Activated naive CD8-positive, alpha-beta T cell treated with anti-CD3 and anti-CD28 coated beads, Interleukin-2, amount 50 U/mL, for 24 hours (primary cell): Measurements from ENCODE around the gene CTU1.

Experiments used
- ATAC-seq: fragments of 150-1000 bp; cut with Tn5 transposase; one replicate; pipeline ENCODE4 v1.10.0; 2021
- DNase-seq: peaks from one replicate; pipeline ENCODE4 v3.0.0; 2021
- H3K27ac Mint-ChIP-seq: one replicate; pipeline ENCODE4 v1.8.0; 2021; ENCODE audit warnings: mild to moderate bottlenecking, mixed read lengths
- H3K27me3 Mint-ChIP-seq: one replicate; pipeline ENCODE4 v1.8.0; 2021; ENCODE audit warnings: mixed read lengths
- H3K36me3 Mint-ChIP-seq: one replicate; pipeline ENCODE4 v1.8.0; 2021; ENCODE audit warnings: low read depth, mixed read lengths
- H3K4me1 Mint-ChIP-seq: one replicate; pipeline ENCODE4 v1.8.0; 2021; ENCODE audit warnings: mixed read lengths
- H3K4me3 Mint-ChIP-seq: one replicate; pipeline ENCODE4 v1.8.0; 2021; ENCODE audit warnings: mild to moderate bottlenecking, moderate library complexity, mixed read lengths
- H3K9me3 Mint-ChIP-seq: one replicate; pipeline ENCODE4 v1.8.0; 2021; ENCODE audit warnings: mixed read lengths

CTU1 gene

DNA sequence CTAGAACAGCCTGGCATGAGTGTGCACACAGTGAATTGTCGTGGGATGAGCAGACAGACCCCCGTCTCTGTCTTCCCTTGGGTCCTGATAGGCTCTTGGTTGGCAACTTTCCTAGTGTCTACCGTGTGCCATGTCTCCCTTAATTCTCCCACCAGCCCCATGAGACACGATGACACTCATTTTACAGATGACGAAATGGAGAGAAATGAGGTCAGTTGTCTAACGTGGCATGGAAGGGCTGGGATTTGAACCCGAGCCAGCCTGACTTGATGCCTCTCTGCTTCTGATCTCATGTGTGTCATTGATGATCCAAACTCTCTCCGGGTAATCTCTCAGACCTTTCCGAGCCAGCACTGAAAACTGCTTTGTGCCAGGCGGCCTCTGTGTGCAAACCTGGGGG, 17.1 kb downstream of the CTU1 start:
- Mint-ChIP-seq H3K4me3 (no peak overlapping the region), H3K9me3 (no peaks in the 10 kb centered on the region), H3K4me1 (no peaks in the 10 kb centered on the region), H3K27ac (no peak overlapping the region), H3K36me3 (peaks cover 2% of the 10 kb centered on the region), H3K27me3 (no peaks in the 10 kb centered on the region)
- no peak for ATAC-seq
- no peak for DNase-seq

DNA sequence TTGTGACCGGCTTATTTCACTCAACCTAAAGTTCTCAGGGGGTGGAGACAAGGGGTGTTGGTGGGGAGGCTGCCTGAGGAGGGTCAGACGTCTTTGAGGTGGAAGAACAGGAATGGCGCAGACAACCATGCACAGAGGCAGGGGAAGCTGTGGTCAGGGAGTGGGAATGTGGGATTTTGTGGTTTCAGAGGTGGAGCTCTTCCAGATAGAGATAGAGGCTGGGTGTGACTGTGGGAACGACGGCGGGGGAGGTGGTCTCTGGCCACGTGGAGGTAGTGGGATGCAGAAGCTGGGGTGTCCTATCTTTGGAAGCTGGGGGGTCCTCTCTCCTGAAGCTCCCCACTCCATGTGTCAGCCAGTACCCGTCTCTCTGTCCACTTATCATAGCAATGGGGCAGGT, 17.7 kb downstream of the CTU1 start:
- H3K4me3 Mint-ChIP-seq: no peak overlapping the region
- H3K36me3 Mint-ChIP-seq: peaks cover 2% of the 10 kb centered on the region
- H3K27me3 Mint-ChIP-seq: no peaks in the 10 kb centered on the region
- DNase-seq: no peak
- ATAC-seq: no peak
- H3K27ac Mint-ChIP-seq: no peak overlapping the region
- H3K4me1 Mint-ChIP-seq: no peaks in the 10 kb centered on the region
- no peaks in the 10 kb centered on the region for H3K9me3 Mint-ChIP-seq

- peaks cover 2% of the 10 kb centered on the region for H3K36me3 Mint-ChIP-seq
- no peak overlapping the region for H3K27ac Mint-ChIP-seq
- ATAC-seq (no peak), DNase-seq (no peak)
- no peaks in the 10 kb centered on the region for H3K4me1 Mint-ChIP-seq
- H3K4me3 Mint-ChIP-seq: no peak overlapping the region
- no peaks in the 10 kb centered on the region for H3K9me3 Mint-ChIP-seq
- H3K27me3 Mint-ChIP-seq: no peaks in the 10 kb centered on the region
These were observed 18.4 kb downstream of the CTU1 start for GRCh38 chr19:51089786-51090185.

DNA sequence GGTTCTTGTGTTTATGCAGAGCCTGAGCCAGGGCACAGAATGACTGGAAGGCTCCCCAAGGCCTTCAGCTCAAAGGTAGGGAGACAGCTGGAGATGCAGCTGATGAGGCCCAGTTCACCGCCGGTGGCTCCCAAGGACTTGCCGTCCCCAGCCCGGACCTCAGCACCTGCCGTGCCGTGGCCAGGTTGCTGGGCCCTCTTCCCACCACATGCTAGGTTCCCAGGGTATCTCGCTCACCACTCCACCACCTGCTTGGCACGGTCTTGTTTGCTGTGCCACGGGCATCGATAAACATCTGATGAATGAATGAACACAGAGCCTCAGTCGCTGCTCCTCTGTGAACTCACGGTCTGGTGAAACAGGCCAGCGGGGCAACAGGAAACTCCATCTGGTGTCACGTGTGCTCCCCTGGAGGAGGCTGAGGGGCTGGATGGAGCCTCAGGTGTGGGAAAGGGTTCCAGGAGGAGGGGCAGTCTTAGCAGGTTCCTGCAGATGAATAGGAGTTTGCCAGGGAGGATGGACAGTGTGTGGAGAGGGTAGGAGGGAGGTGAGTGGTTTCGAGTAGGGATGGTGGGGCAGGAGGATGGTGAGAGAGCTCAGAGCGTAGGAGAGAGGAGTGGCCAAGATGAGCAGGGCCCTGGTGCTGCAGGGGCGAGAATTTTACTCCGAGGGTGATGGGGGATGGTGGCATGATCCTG, 21.9 kb downstream of the CTU1 start:
- Mint-ChIP-seq H3K9me3 (no peaks in the 10 kb centered on the region), H3K27ac (no peak overlapping the region), H3K4me3 (no peak overlapping the region), H3K4me1 (no peaks in the 10 kb centered on the region), H3K27me3 (peaks cover 6% of the 10 kb centered on the region), H3K36me3 (peaks cover 2% of the 10 kb centered on the region)
- DNase-seq (no peak), ATAC-seq (no peak)

DNA sequence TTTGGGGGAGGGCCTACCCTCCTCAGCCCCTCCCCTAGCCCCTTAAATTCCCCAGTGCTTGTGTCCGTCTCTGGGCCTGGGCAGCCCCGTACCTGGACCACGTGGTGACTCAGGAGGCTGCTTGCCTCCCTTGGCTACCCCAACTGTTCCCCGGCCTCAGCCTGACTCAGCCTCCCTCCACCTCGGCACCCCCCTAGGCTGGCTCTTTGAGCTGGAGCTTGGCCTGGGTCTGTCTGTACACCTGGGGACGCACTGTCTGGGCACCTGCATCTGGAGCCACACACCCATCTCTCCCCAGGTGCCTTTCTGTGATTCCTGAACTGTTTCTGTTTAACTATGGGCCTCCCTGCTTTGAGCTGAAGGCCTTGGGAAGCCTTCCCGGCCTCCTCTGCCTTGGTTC, 23.7 kb downstream of the CTU1 start:
- ATAC-seq (no peak), DNase-seq (no peak)
- no peak overlapping the region for H3K4me3 Mint-ChIP-seq
- no peaks in the 10 kb centered on the region for H3K4me1 Mint-ChIP-seq
- peaks cover 6% of the 10 kb centered on the region for H3K27me3 Mint-ChIP-seq
- peaks cover 2% of the 10 kb centered on the region for H3K36me3 Mint-ChIP-seq
- no peaks in the 10 kb centered on the region for H3K9me3 Mint-ChIP-seq
- no peak overlapping the region for H3K27ac Mint-ChIP-seq

- H3K27ac Mint-ChIP-seq: no peak overlapping the region
- no peak overlapping the region for H3K4me3 Mint-ChIP-seq
- peaks cover 2% of the 10 kb centered on the region for H3K36me3 Mint-ChIP-seq
- no peaks in the 10 kb centered on the region for H3K9me3 Mint-ChIP-seq
- no peak for DNase-seq
- H3K4me1 Mint-ChIP-seq: no peaks in the 10 kb centered on the region
- ATAC-seq: no peak
- H3K27me3 Mint-ChIP-seq: peaks cover 6% of the 10 kb centered on the region
These were observed 24.4 kb downstream of the CTU1 start for GRCh38 chr19:51083783-51084182.

DNA sequence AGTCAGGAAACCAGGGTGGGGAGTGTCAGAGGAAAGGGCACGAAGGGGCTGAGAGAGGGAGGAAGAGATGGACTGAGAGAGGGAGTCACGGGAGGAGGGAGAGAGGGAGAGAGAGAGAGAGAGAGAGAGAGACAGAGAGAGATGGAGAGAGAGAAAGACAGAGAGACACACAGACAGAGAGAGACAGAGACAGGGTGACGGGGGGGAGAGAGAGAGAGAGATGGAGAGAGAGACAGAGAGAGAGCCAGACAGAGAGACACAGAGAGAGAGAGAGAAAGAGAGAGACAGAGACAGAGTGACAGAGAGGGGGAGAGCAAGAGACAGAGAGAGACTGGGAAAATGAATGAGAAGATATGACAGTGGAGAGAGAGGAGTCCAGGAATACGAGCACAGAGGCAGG, 25.0 kb downstream of the CTU1 start:
- Mint-ChIP-seq H3K4me3 (no peak overlapping the region), H3K27ac (no peak overlapping the region), H3K27me3 (peaks cover 6% of the 10 kb centered on the region), H3K9me3 (no peaks in the 10 kb centered on the region), H3K36me3 (peaks cover 2% of the 10 kb centered on the region), H3K4me1 (no peaks in the 10 kb centered on the region)
- DNase-seq (no peak), ATAC-seq (no peak)

GRCh38 chr19:51082611-51083010, 25.6 kb downstream of the CTU1 start, which contains the start of gene KLK14:
TSS of gene KLK14 (minus strand) at chr19:51082887. CDS start at chr19:51082614, 273 bp downstream.
- no peaks in the 10 kb centered on the region for H3K4me1 Mint-ChIP-seq
- H3K9me3 Mint-ChIP-seq: no peaks in the 10 kb centered on the region
- no peak within 1 kb of the TSS for H3K4me3 Mint-ChIP-seq
- ATAC-seq (no peak), DNase-seq (no peak)
- H3K36me3 Mint-ChIP-seq: peaks cover 2% of the 10 kb centered on the region
- peaks cover 6% of the 10 kb centered on the region for H3K27me3 Mint-ChIP-seq
- no peak within 1 kb of the TSS for H3K27ac Mint-ChIP-seq

GRCh38 chr19:51081476-51081875, 26.7 kb downstream of the CTU1 start:
- Mint-ChIP-seq H3K27me3 (peaks cover 6% of the 10 kb centered on the region), H3K27ac (no peak overlapping the region), H3K4me3 (no peak overlapping the region), H3K4me1 (no peaks in the 10 kb centered on the region), H3K9me3 (no peaks in the 10 kb centered on the region), H3K36me3 (no peaks in the 10 kb centered on the region)
- DNase-seq (no peak), ATAC-seq (no peak)

- Mint-ChIP-seq H3K4me3 (no peak overlapping the region), H3K9me3 (no peaks in the 10 kb centered on the region), H3K27me3 (peaks cover 9% of the 10 kb centered on the region), H3K27ac (no peak overlapping the region), H3K36me3 (no peaks in the 10 kb centered on the region), H3K4me1 (no peaks in the 10 kb centered on the region)
- ATAC-seq (no peak), DNase-seq (no peak)
These were observed 28.6 kb downstream of the CTU1 start for GRCh38 chr19:51079481-51080110.

GRCh38 chr19:51078731-51079130, 29.5 kb downstream of the CTU1 start:
- DNase-seq: no peak
- Mint-ChIP-seq H3K4me3 (no peak overlapping the region), H3K9me3 (peaks cover 7% of the 10 kb centered on the region), H3K27ac (no peak overlapping the region), H3K4me1 (no peaks in the 10 kb centered on the region), H3K27me3 (peaks cover 15% of the 10 kb centered on the region), H3K36me3 (no peaks in the 10 kb centered on the region)
- no peak for ATAC-seq

- H3K36me3 Mint-ChIP-seq: no peaks in the 10 kb centered on the region
- DNase-seq (no peak), ATAC-seq (no peak)
- H3K4me1 Mint-ChIP-seq: no peaks in the 10 kb centered on the region
- no peak overlapping the region for H3K27ac Mint-ChIP-seq
- H3K9me3 Mint-ChIP-seq: peaks cover 14% of the 10 kb centered on the region
- H3K27me3 Mint-ChIP-seq: peaks cover 15% of the 10 kb centered on the region
- no peak overlapping the region for H3K4me3 Mint-ChIP-seq
These were observed 30.1 kb downstream of the CTU1 start for GRCh38 chr19:51078104-51078503.

- Mint-ChIP-seq H3K9me3 (peaks cover 17% of the 10 kb centered on the region), H3K27me3 (peaks cover 17% of the 10 kb centered on the region), H3K4me3 (no peak overlapping the region), H3K36me3 (no peaks in the 10 kb centered on the region), H3K27ac (no peak overlapping the region), H3K4me1 (no peaks in the 10 kb centered on the region)
- DNase-seq (no peak), ATAC-seq (no peak)
These were observed 31.5 kb downstream of the CTU1 start for GRCh38 chr19:51076631-51077213.

- Mint-ChIP-seq H3K4me1 (no peaks in the 10 kb centered on the region), H3K36me3 (no peaks in the 10 kb centered on the region), H3K27ac (no peak overlapping the region), H3K9me3 (peaks cover 17% of the 10 kb centered on the region), H3K4me3 (no peak overlapping the region), H3K27me3 (peaks cover 17% of the 10 kb centered on the region)
- ATAC-seq (no peak), DNase-seq (no peak)
These were observed 32.2 kb downstream of the CTU1 start for GRCh38 chr19:51075998-51076397.

- peaks cover 17% of the 10 kb centered on the region for H3K9me3 Mint-ChIP-seq
These were observed 37.2 kb downstream of the CTU1 start for GRCh38 chr19:51071095-51071405.

More at GRCh38 chr19:51071095-51071405, 37.2 kb downstream of the CTU1 start:
- H3K27ac Mint-ChIP-seq: no peak overlapping the region
- peaks cover 35% of the 10 kb centered on the region for H3K27me3 Mint-ChIP-seq
- ATAC-seq (no peak), DNase-seq (no peak)
- H3K36me3 Mint-ChIP-seq: no peaks in the 10 kb centered on the region
- H3K4me3 Mint-ChIP-seq: no peak overlapping the region
- no peaks in the 10 kb centered on the region for H3K4me1 Mint-ChIP-seq
